Stomach (tissue), 4 donors: Measurements from ENCODE around the gene BCL11B.

Experiments used
- EP300 ChIP-seq: sonication (generic); formaldehyde crosslinking; IDR thresholded peaks from one replicate; pipeline ENCODE4 v1.6.1; 2017; ENCODE audit warnings: antibody characterized with exemption
- POLR2A ChIP-seq, 4 donors: fragments of 450-650 bp; IDR thresholded peaks; one replicate each; pipeline ENCODE4 v1.6.1; 2016; ENCODE audit warnings: antibody characterized with exemption in 4 of 4, control low read depth in 2 of 4, mild to moderate bottlenecking in 1 of 4, moderate library complexity in 1 of 4
- POLR2AphosphoS5 ChIP-seq, 3 donors: sonication (generic); formaldehyde crosslinking; IDR thresholded peaks; one replicate each; pipeline ENCODE4 v1.6.1; 2016; ENCODE audit warnings: antibody characterized with exemption in 3 of 3
- TF ChIP-seq, protein P1 (sequence below), 7 experiments: fragments of 450-650 bp in 4 of 7; fragments of 200-600 bp in 3 of 7; sonication (generic) in 3 of 7; IDR thresholded peaks; one replicate each; pipeline ENCODE4 v1.5.1; 2016 to 2019; ENCODE audit warnings: antibody characterized with exemption in 7 of 7, control low read depth in 2 of 7, mild to moderate bottlenecking in 1 of 7

DNA sequence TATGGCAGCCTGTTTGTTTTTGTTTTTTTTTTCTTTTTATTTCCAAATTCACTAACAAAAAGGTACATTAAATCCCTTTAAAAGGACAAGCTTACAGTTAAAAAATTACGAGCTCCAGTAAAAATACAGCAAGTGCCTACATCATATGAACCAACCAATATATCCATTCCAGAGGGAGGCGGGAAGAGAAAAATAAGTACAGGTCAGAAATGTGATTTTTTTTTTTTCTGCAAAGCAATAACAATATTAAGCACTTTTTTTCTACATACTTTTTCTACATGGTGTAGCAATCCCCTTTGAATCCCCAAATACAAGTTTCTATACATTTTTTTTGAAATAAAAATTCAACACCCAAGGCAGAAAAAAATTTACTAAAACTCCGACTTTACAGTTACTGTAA lies 100.6 kb downstream of the BCL11B start:
- no peak for TF ChIP-seq POLR2A (IDR thresholded peaks at IDR 0.05)
- TF ChIP-seq, protein P1, sequence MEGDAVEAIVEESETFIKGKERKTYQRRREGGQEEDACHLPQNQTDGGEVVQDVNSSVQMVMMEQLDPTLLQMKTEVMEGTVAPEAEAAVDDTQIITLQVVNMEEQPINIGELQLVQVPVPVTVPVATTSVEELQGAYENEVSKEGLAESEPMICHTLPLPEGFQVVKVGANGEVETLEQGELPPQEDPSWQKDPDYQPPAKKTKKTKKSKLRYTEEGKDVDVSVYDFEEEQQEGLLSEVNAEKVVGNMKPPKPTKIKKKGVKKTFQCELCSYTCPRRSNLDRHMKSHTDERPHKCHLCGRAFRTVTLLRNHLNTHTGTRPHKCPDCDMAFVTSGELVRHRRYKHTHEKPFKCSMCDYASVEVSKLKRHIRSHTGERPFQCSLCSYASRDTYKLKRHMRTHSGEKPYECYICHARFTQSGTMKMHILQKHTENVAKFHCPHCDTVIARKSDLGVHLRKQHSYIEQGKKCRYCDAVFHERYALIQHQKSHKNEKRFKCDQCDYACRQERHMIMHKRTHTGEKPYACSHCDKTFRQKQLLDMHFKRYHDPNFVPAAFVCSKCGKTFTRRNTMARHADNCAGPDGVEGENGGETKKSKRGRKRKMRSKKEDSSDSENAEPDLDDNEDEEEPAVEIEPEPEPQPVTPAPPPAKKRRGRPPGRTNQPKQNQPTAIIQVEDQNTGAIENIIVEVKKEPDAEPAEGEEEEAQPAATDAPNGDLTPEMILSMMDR (IDR thresholded peaks at IDR 0.05), result no peak
- no peak for TF ChIP-seq EP300
- TF ChIP-seq POLR2AphosphoS5 (IDR thresholded peaks at IDR 0.05), result no peak
